ENCODE data around the gene TUBG2.

DNA sequence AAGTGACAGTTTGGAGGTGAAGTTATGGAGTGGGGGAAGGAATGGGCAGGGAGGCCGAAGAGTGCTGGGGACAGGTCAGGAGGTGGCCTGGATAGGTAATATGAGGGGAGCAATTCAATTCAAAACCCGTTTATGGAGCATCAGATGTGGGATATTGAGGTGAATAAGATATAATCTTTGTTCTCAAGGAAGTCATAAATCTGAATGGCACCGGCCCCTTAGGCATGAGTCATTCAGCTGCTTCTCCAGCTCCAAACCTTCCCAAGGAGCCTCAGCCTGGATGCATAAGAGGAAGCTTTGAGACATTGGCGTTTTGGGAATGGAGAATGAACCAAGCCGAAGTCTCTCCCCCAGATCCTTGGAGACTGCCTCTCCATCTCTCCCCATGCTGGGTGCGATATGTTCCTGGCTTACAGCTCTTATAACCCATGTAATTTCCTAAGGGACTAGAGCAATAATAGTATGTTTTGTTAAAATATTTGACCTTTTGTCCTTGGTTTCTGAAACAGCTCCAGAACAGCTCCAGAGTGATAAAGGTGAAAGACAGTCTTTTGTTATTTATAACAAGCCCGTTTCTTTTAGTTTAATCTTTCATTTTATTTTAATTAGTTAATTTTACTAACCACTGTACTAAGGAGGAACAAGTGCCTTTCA lies 1.7 kb downstream of the TUBG2 start:
- TF ChIP-seq EZH2 (IDR thresholded peaks at IDR 0.05): no peak
- no peak for TF ChIP-seq CTCF (IDR thresholded peaks at IDR 0.05 in 2 of 3, conservative IDR thresholded peaks at IDR 0.05 in 1 of 3; ENCODE audit: borderline replicate concordance in 1 of 3, insufficient read depth in 1 of 3, low read depth in 2 of 3, low read length in 2 of 3)
- no peak for TF ChIP-seq ZBTB33 (IDR thresholded peaks at IDR 0.05; ENCODE audit: extremely low read depth, insufficient replicate concordance, low read length)
- TF ChIP-seq CEBPB (IDR thresholded peaks at IDR 0.05; ENCODE audit: low read depth): no peak
- TF ChIP-seq, protein P1, sequence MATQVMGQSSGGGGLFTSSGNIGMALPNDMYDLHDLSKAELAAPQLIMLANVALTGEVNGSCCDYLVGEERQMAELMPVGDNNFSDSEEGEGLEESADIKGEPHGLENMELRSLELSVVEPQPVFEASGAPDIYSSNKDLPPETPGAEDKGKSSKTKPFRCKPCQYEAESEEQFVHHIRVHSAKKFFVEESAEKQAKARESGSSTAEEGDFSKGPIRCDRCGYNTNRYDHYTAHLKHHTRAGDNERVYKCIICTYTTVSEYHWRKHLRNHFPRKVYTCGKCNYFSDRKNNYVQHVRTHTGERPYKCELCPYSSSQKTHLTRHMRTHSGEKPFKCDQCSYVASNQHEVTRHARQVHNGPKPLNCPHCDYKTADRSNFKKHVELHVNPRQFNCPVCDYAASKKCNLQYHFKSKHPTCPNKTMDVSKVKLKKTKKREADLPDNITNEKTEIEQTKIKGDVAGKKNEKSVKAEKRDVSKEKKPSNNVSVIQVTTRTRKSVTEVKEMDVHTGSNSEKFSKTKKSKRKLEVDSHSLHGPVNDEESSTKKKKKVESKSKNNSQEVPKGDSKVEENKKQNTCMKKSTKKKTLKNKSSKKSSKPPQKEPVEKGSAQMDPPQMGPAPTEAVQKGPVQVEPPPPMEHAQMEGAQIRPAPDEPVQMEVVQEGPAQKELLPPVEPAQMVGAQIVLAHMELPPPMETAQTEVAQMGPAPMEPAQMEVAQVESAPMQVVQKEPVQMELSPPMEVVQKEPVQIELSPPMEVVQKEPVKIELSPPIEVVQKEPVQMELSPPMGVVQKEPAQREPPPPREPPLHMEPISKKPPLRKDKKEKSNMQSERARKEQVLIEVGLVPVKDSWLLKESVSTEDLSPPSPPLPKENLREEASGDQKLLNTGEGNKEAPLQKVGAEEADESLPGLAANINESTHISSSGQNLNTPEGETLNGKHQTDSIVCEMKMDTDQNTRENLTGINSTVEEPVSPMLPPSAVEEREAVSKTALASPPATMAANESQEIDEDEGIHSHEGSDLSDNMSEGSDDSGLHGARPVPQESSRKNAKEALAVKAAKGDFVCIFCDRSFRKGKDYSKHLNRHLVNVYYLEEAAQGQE (IDR thresholded peaks at IDR 0.05; ENCODE audit: low read depth): no peak
- no peak for TF ChIP-seq EZH2phosphoT487 (IDR thresholded peaks at IDR 0.05; ENCODE audit: borderline replicate concordance)
- no peak for TF ChIP-seq POLR2A (IDR thresholded peaks at IDR 0.05; ENCODE audit: borderline replicate concordance, extremely low read depth, insufficient read depth, insufficient read length)
- peak; percentile 6 for TF ChIP-seq TCF7L2 (IDR thresholded peaks at IDR 0.05; ENCODE audit: borderline replicate concordance, extremely low read depth, insufficient read depth, insufficient read length)
- no peak for TF ChIP-seq ZFX (IDR thresholded peaks at IDR 0.05)
- no peak for TF ChIP-seq ELF1 (IDR thresholded peaks at IDR 0.05; ENCODE audit: borderline replicate concordance, low read depth)
- TF ChIP-seq POLR2AphosphoS5 (IDR thresholded peaks at IDR 0.05; ENCODE audit: low read depth, low read length): no peak
- TF ChIP-seq JUND (IDR thresholded peaks at IDR 0.05): peak; percentile 80
- TF ChIP-seq FOSL1 (IDR thresholded peaks at IDR 0.05; ENCODE audit: low read depth): peak; percentile 75
